Omental fat pad (tissue), 4 donors: ENCODE results near the gene LHFPL2. TPM values are rescaled to one million over a fixed set of nuclear protein-coding genes. Genes with fewer than 3 reads are reported as not detected.

ENCODE experiments used
- ATAC-seq: fragments of 150-250 bp; one replicate; pipeline ENCODE4 v1.9.1; 2016; ENCODE audit warnings: mild to moderate bottlenecking, moderate library complexity; ENCODE audit not compliant: low FRiP score
- DNase-seq: peaks from one replicate; pipeline ENCODE4 v3.0.0-alpha.2; 2019; ENCODE audit warnings: low spot score
- total RNA-seq, 4 donors: library from RNA; depleted of rRNA; stranded (reverse); fragments of >200 nt; gene quantifications; one replicate each; pipeline ENCODE4 v1.1.0, GENCODE V29; 2016
- TF ChIP-seq, protein P1 (sequence below), 3 donors: fragments of 450-650 bp; IDR thresholded peaks; one replicate each; pipeline ENCODE4 v1.5.1; 2016 to 2017; ENCODE audit warnings: antibody characterized with exemption in 3 of 3, mild to moderate bottlenecking in 3 of 3, moderate library complexity in 2 of 3

The LHFPL2 gene
- total RNA-seq, 4 donors from 2014 or later = 37.1 to 146 (median 45.9) TPM

DNA sequence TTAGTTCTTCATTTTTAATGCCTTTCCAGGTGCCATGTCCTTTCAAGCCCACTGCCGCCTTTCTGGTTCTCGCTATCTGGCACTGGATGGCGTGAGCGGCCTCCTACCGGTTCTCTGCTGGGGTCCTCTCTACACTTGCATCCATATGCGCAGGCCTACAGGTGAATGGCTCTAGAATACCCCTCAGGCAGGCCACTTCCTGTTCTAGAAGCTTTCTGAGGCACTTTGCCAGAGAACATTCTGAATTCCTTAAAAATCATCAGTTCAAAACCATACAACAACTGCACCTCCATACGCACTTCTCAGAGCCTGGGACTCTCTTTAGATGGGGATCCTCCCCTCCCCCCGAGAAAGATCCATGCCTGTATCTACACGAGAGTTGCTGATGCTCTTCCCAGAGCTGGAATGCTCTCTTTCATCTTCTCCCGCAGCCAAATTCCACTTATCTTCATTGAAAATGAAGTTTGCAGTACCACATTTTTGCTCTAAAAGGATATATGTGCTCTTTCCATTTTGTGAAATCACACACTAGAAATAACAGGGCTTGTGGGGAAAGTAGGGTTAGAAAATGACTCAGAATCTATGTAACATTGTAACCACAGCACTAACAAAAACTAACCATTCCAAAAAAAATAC is 1.4 kb upstream of the LHFPL2 start:
- no peak for DNase-seq
- ATAC-seq = no peak
- TF ChIP-seq, protein P1, sequence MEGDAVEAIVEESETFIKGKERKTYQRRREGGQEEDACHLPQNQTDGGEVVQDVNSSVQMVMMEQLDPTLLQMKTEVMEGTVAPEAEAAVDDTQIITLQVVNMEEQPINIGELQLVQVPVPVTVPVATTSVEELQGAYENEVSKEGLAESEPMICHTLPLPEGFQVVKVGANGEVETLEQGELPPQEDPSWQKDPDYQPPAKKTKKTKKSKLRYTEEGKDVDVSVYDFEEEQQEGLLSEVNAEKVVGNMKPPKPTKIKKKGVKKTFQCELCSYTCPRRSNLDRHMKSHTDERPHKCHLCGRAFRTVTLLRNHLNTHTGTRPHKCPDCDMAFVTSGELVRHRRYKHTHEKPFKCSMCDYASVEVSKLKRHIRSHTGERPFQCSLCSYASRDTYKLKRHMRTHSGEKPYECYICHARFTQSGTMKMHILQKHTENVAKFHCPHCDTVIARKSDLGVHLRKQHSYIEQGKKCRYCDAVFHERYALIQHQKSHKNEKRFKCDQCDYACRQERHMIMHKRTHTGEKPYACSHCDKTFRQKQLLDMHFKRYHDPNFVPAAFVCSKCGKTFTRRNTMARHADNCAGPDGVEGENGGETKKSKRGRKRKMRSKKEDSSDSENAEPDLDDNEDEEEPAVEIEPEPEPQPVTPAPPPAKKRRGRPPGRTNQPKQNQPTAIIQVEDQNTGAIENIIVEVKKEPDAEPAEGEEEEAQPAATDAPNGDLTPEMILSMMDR (IDR thresholded peaks at IDR 0.05) = no peak

DNA sequence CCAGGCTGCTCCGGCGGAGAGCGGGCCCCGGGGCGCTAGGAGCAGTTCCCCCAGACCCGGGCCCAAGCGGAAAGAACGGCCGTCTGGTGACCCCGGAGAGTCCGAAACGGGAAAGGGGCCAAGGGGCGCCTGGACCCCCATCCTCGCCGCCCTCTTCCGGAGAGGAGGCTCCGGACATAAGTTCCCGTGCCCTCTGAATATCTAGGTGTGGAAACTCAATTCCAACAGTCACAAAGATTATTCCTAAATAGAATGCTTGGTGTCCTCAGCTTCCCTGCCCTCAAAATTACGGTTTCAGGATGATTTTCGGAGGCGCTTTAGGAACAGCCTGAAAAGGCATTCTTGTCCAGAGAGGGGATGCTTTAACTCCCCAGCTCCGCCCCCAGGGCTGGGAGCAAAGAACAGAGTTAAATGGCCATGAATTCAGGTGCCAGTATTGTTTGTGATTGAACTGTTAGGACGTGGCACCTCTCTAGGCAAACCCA is 681 bp upstream of the LHFPL2 start:
- no peak for DNase-seq
- TF ChIP-seq, protein P1 (IDR thresholded peaks at IDR 0.05) = no peak

DNA sequence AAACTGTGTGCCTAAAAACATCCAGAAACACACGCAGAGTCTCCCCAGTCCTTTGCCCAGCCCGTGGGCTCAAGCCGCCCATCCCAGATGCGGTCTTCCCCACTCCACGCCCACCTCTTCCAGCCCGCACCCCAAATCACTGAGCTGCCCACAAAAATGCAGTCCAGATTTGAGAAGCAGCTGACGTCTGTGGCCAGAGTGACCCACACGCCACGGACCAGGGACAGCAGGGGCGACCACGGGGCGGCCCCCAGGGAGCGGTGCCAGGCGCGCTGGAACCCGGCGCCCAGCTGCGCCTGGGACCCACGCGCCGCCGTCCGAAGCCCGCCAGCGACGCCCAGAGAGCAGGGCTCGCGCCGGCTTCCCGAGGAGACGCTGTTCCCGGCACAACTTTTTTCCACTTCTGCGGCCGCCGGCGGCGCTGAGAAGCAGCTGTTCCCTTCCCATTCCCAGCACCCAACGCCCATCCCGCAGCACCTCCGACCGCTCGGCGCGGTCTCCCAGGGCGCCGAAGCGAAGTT is 674 bp downstream of the LHFPL2 start:
- DNase-seq (no peak), ATAC-seq (peak; percentile 14)
- TF ChIP-seq, protein P1 (IDR thresholded peaks at IDR 0.05) = no peak

More for the DNA sequence above, 681 bp upstream of the LHFPL2 start:
- peak; percentile 22 for ATAC-seq

GRCh38 chr5:78647351-78647818 is 1.2 kb downstream of the LHFPL2 start:
- ATAC-seq = no peak
- no peak for DNase-seq
- TF ChIP-seq, protein P1 (IDR thresholded peaks at IDR 0.05) = no peak

GRCh38 chr5:78644741-78645300 is 3.8 kb downstream of the LHFPL2 start:
- TF ChIP-seq, protein P1 (IDR thresholded peaks at IDR 0.05) = no peak
- ATAC-seq = no peak
- no peak for DNase-seq

DNA sequence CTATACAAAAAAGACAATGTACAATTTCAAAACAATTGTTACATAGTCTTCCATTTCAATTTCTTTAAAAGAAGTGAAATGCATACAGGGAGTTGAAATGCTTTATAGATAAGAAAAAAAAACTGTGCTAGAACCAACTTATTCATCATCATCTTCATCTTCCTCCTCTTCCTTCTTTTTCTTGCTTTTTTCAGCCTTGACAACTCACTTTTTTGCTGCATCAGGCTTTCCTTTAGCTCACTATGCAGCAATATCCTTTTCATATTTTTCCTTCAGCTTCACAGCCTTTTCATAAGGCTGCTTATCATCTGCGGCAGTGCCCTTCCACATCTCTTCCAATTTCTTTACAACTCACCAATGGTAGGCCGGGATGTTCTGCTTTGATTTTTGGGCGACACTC is 4.4 kb downstream of the LHFPL2 start:
- no peak for DNase-seq
- TF ChIP-seq, protein P1 (IDR thresholded peaks at IDR 0.05) = no peak
- ATAC-seq = no peak
